Uterus (tissue), 4 donors: ENCODE data around the gene FAR2. TPM values are rescaled to one million over a fixed set of nuclear protein-coding genes. Genes with fewer than 3 reads are reported as not detected.

ENCODE experiments used
- DNase-seq, 2 donors: peaks; one replicate each; pipeline ENCODE4 v3.0.0-alpha.2; 2019 to 2020
- H3K27ac ChIP-seq, 2 donors: fragments of 200-600 bp; sonication (generic); 1 replicate in 1 of 2; 2 replicates in 1 of 2; pipeline ENCODE4 v1.5.1; 2016 to 2018
- H3K27me3 ChIP-seq, 2 donors: fragments of 200-600 bp; sonication (generic); one replicate each; pipeline ENCODE4 v1.5.1; 2018 to 2019; ENCODE audit warnings: control low read depth in 1 of 2
- H3K36me3 ChIP-seq, 2 donors: fragments of 200-600 bp; sonication (generic); one replicate each; pipeline ENCODE4 v1.5.1; 2019; ENCODE audit warnings: control low read depth in 1 of 2
- H3K4me1 ChIP-seq, 2 donors: fragments of 200-600 bp; sonication (generic); one replicate each; pipeline ENCODE4 v1.5.1; 2018 to 2019; ENCODE audit warnings: control low read depth in 1 of 2
- H3K4me3 ChIP-seq, 2 donors: fragments of 200-600 bp; sonication (generic); 1 replicate in 1 of 2; 2 replicates in 1 of 2; pipeline ENCODE4 v1.5.1; 2018 to 2019; ENCODE audit warnings: mild to moderate bottlenecking in 1 of 2
- H3K9me3 ChIP-seq, 2 donors: fragments of 200-600 bp; sonication (generic); one replicate each; pipeline ENCODE4 v1.5.1; 2019; ENCODE audit warnings: control low read depth in 1 of 2
- CTCF ChIP-seq, 4 experiments: fragments of 200-600 bp in 2 of 4; fragments of 450-650 bp in 2 of 4; sonication (generic) in 2 of 4; IDR thresholded peaks; one replicate each; pipeline ENCODE4 v1.5.1; 2016 to 2019; ENCODE audit warnings: antibody characterized with exemption in 4 of 4, mild to moderate bottlenecking in 2 of 4, moderate library complexity in 1 of 4
- POLR2A ChIP-seq, 2 donors: fragments of 450-650 bp; IDR thresholded peaks; one replicate each; pipeline ENCODE4 v1.6.1; 2016; ENCODE audit warnings: antibody characterized with exemption in 2 of 2, mild to moderate bottlenecking in 1 of 2, moderate library complexity in 1 of 2
- intact Hi-C: fragments of 100-400 bp; cut with DNase I; formaldehyde crosslinking; loops from one replicate; pipeline ENCODE4 v1.15.1; 2023; ENCODE audit warnings: low total_unique reads
- total RNA-seq, 4 donors: library from RNA; depleted of rRNA in 3 of 4; stranded (reverse); fragments of >200 nt in 3 of 4; gene quantifications; one replicate each; pipeline versions ENCODE4 v1.1.0 to v1.2.4, GENCODE V29; 2014 to 2023
- donor health status: DM: yes; HTN: yes; CAD: no.

The FAR2 gene
- total RNA-seq, 4 donors from 2014 or later: 4.7 to 14.4 (median 9.5) TPM

- no peak for TF ChIP-seq POLR2A (IDR thresholded peaks at IDR 0.05)
- TF ChIP-seq CTCF (IDR thresholded peaks at IDR 0.05): no peak
- DNase-seq: no peak
- Histone ChIP-seq H3K27me3 (no peaks in the 10 kb centered on the region), H3K27ac (no peak overlapping the region), H3K4me1 (no peaks in the 10 kb centered on the region), H3K9me3 (no peaks in the 10 kb centered on the region), H3K4me3 (no peak overlapping the region), H3K36me3 (no peaks in the 10 kb centered on the region)
- intact Hi-C loops: no loop called here
Observed at GRCh38 chr12:29241821-29242591, 92.9 kb downstream of the FAR2 start.

- Histone ChIP-seq H3K9me3 (no peaks in the 10 kb centered on the region), H3K4me1 (no peaks in the 10 kb centered on the region), H3K27ac (no peak overlapping the region), H3K36me3 (no peaks in the 10 kb centered on the region), H3K4me3 (no peak overlapping the region), H3K27me3 (no peaks in the 10 kb centered on the region)
- no peak for TF ChIP-seq POLR2A (IDR thresholded peaks at IDR 0.05)
- TF ChIP-seq CTCF (IDR thresholded peaks at IDR 0.05): no peak
- DNase-seq: no peak
- intact Hi-C loops: no loop called here
Observed at GRCh38 chr12:29242921-29243431, 93.9 kb downstream of the FAR2 start.

- DNase-seq: no peak
- TF ChIP-seq CTCF (IDR thresholded peaks at IDR 0.05) (no peak), POLR2A (IDR thresholded peaks at IDR 0.05) (no peak)
- intact Hi-C loops: no loop called here
- no peak overlapping the region for H3K27ac ChIP-seq
- H3K4me1 ChIP-seq: no peaks in the 10 kb centered on the region
- H3K9me3 ChIP-seq: no peaks in the 10 kb centered on the region
- H3K27me3 ChIP-seq: no peaks in the 10 kb centered on the region
- no peak overlapping the region for H3K4me3 ChIP-seq
- no peaks in the 10 kb centered on the region for H3K36me3 ChIP-seq
Observed at GRCh38 chr12:29244159-29244765, 95.2 kb downstream of the FAR2 start.

- Histone ChIP-seq H3K27me3 (no peaks in the 10 kb centered on the region), H3K27ac (no peak overlapping the region), H3K9me3 (no peaks in the 10 kb centered on the region), H3K36me3 (no peaks in the 10 kb centered on the region), H3K4me1 (no peaks in the 10 kb centered on the region), H3K4me3 (no peak overlapping the region)
- TF ChIP-seq CTCF (IDR thresholded peaks at IDR 0.05) (no peak), POLR2A (IDR thresholded peaks at IDR 0.05) (no peak)
- intact Hi-C loops: no loop called here
- DNase-seq: no peak
Observed at GRCh38 chr12:29245246-29245645, 96.2 kb downstream of the FAR2 start.

- no peaks in the 10 kb centered on the region for H3K9me3 ChIP-seq
- TF ChIP-seq CTCF (IDR thresholded peaks at IDR 0.05) (no peak), POLR2A (IDR thresholded peaks at IDR 0.05) (no peak)
- no peaks in the 10 kb centered on the region for H3K4me1 ChIP-seq
- intact Hi-C loops: no loop called here
- no peak overlapping the region for H3K27ac ChIP-seq
- DNase-seq: no peak
- H3K27me3 ChIP-seq: no peaks in the 10 kb centered on the region
- no peaks in the 10 kb centered on the region for H3K36me3 ChIP-seq
- no peak overlapping the region for H3K4me3 ChIP-seq
Observed at GRCh38 chr12:29249930-29250329, 100.9 kb downstream of the FAR2 start.
